ENCODE results near the gene MIER1. TPM values are rescaled to one million over a fixed set of nuclear protein-coding genes. Genes with fewer than 3 reads are reported as not detected.

Gene MIER1
- total and polyA plus RNA-seq, 9 of the 15 experiments (the other 6 are each of a cell fraction or from before 2014, with no cell fraction given): 13.9 to 34.8 (median 21.5) TPM

DNA sequence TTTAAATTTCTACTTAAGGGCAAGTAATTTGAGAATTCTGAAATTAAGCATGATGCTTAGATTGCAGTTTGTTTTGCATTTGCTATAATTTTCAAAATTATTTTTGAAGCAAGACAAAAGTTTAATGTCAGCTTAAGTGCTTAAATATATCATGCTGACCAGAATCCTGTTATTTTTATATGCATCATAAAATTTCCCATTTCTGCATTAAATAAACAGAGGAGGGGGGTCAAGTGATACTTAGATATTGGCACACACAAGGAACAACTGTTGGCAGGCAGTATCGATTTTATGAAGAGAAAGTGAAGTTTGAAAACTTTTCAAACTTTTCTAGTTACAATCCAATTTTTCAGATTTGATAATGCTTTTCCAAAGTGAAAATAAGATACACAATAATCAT lies 61.0 kb downstream of the MIER1 start:
- in situ Hi-C loops (cut with MboI): loop anchor here (25.0 kb wide), 1 partner anchor 501 kb away; no protein-coding TSS in a partner anchor
- ChIA-PET CTCF (ENCODE audit: low intra/inter-chr PET ratio) (no interaction called here), POLR2A (interaction anchor here (0.6 to 1.0 kb wide), 3 partner anchors 10 to 352 kb away, joined by 3 read pairs; no protein-coding TSS in a partner anchor)
- Histone ChIP-seq H4K20me1 (replicated peaks; ENCODE audit: control insufficient read depth, insufficient read depth, low read length) (no peaks in the 10 kb centered on the region), H2AFZ (ENCODE audit: low read depth, low read length) (no peak overlapping the region), H3K9me3 (replicated peaks; ENCODE audit: control insufficient read depth, insufficient read depth, low read depth, low read length) (no peaks in the 10 kb centered on the region), H3K9ac (ENCODE audit: insufficient read depth in 1 of 2, low read depth in 2 of 2, low read length in 2 of 2) (no peak overlapping the region), H3K79me2 (ENCODE audit: control insufficient read depth, insufficient read depth, low read length) (no peaks in the 10 kb centered on the region), H3K36me3 (ENCODE audit: control insufficient read depth, insufficient read depth, low read length) (peaks cover 87% of the 10 kb centered on the region), H3K27me3 (ENCODE audit: control insufficient read depth in 2 of 2, insufficient read depth in 2 of 2, low read length in 2 of 2) (no peaks in the 10 kb centered on the region), H3K4me3 (no peak overlapping the region), H3K27ac (ENCODE audit: extremely low read depth, low read depth, low read length) (no peak overlapping the region), H3K4me1 (replicated peaks in 1 of 2; ENCODE audit: control insufficient read depth in 2 of 2, insufficient read depth in 2 of 2, low read length in 2 of 2) (no peaks in the 10 kb centered on the region), H3K9me1 (ENCODE audit: control insufficient read depth, insufficient read depth, low read length) (no peaks in the 10 kb centered on the region), H3K4me2 (ENCODE audit: insufficient read depth, low read length) (no peak overlapping the region)
- intact Hi-C loops (cut with micrococcal nuclease): no loop called here
- no TSS peak for BruUV-seq (replicated peaks)
- FAIRE-seq (no peak), DNase-seq (ENCODE audit: extremely low read depth in 1 of 4, low spot score in 3 of 4) (no peak), ATAC-seq (no peak)
- WGBS (ENCODE audit: insufficient coverage, low coverage, missing lambda C conversion rate): 100% methylated on average over 1 of the region's 1 CpG
- no peak for TF ChIP-seq PTBP1 (IDR thresholded peaks at IDR 0.05; ENCODE audit: low read depth, low read length)
- peak; percentile 19; the same call in 1 of the 2 replicates for TF ChIP-seq GTF2E2 (tag; IDR thresholded peaks at IDR 0.05)
- TF ChIP-seq HNRNPH1 (optimal IDR thresholded peaks at IDR 0.05; ENCODE audit: low read depth, low read length): no peak
- TF ChIP-seq, protein P1, sequence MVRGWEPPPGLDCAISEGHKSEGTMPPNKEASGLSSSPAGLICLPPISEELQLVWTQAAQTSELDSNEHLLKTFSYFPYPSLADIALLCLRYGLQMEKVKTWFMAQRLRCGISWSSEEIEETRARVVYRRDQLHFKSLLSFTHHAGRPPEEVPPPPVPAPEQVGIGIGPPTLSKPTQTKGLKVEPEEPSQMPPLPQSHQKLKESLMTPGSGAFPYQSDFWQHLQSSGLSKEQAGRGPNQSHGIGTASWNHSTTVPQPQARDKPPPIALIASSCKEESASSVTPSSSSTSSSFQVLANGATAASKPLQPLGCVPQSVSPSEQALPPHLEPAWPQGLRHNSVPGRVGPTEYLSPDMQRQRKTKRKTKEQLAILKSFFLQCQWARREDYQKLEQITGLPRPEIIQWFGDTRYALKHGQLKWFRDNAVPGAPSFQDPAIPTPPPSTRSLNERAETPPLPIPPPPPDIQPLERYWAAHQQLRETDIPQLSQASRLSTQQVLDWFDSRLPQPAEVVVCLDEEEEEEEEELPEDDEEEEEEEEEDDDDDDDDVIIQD (CRISPR knock-in tag; IDR thresholded peaks at IDR 0.05): no peak

DNA sequence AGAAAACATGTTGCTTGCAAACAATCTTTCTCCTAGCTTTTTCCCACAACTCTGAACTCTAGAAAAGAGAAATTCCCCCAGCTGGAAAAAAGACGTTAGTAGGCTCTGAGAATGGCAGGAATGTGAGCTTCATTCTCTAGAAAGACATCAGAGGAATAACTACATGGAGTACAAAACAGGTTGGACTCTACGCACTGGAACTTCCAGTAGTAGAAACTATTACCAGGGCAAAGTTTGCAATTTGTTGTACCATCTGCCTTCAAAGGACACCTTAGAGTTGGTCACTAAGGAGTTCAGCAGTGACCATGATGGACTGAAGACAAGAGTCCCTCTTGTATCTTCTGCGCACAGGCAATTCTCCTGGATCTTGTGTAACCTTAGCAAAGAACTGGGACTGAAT lies 68.3 kb downstream of the MIER1 start:
- no peak overlapping the region for H2AFZ ChIP-seq (ENCODE audit: low read depth, low read length)
- H3K9me3 ChIP-seq (replicated peaks; ENCODE audit: control insufficient read depth, insufficient read depth, low read depth, low read length): no peaks in the 10 kb centered on the region
- CTCF ChIA-PET (ENCODE audit: low intra/inter-chr PET ratio): no interaction called here
- no peaks in the 10 kb centered on the region for H3K79me2 ChIP-seq (ENCODE audit: control insufficient read depth, insufficient read depth, low read length)
- H3K4me3 ChIP-seq: no peak overlapping the region
- WGBS (ENCODE audit: insufficient coverage, low coverage, missing lambda C conversion rate): 83% methylated on average over 3 of the region's 3 CpGs
- no TSS peak for BruUV-seq (replicated peaks)
- H3K36me3 ChIP-seq (ENCODE audit: control insufficient read depth, insufficient read depth, low read length): peaks cover 30% of the 10 kb centered on the region; the same call in 2 of the 3 replicates
- POLR2A ChIA-PET: no interaction called here
- no peak overlapping the region for H3K27ac ChIP-seq (ENCODE audit: extremely low read depth, low read depth, low read length)
- FAIRE-seq (no peak), ATAC-seq (no peak), DNase-seq (ENCODE audit: extremely low read depth in 1 of 4, low spot score in 3 of 4) (no peak)
- H3K4me1 ChIP-seq (replicated peaks in 1 of 2; ENCODE audit: control insufficient read depth in 2 of 2, insufficient read depth in 2 of 2, low read length in 2 of 2): no peaks in the 10 kb centered on the region
- H4K20me1 ChIP-seq (replicated peaks; ENCODE audit: control insufficient read depth, insufficient read depth, low read length): no peaks in the 10 kb centered on the region
- no peaks in the 10 kb centered on the region for H3K9me1 ChIP-seq (ENCODE audit: control insufficient read depth, insufficient read depth, low read length)
- intact Hi-C loops (cut with micrococcal nuclease) (loop anchor here (5.0 kb wide), 1 partner anchor 116 kb away; no protein-coding TSS in a partner anchor), in situ Hi-C loops (cut with MboI) (loop anchor here (25.0 kb wide), 1 partner anchor 494 kb away; no protein-coding TSS in a partner anchor)
- no peak overlapping the region for H3K9ac ChIP-seq (ENCODE audit: insufficient read depth in 1 of 2, low read depth in 2 of 2, low read length in 2 of 2)
- no peak overlapping the region for H3K4me2 ChIP-seq (ENCODE audit: insufficient read depth, low read length)
- no peaks in the 10 kb centered on the region for H3K27me3 ChIP-seq (ENCODE audit: control insufficient read depth in 2 of 2, insufficient read depth in 2 of 2, low read length in 2 of 2)
- TF ChIP-seq, protein P2, sequence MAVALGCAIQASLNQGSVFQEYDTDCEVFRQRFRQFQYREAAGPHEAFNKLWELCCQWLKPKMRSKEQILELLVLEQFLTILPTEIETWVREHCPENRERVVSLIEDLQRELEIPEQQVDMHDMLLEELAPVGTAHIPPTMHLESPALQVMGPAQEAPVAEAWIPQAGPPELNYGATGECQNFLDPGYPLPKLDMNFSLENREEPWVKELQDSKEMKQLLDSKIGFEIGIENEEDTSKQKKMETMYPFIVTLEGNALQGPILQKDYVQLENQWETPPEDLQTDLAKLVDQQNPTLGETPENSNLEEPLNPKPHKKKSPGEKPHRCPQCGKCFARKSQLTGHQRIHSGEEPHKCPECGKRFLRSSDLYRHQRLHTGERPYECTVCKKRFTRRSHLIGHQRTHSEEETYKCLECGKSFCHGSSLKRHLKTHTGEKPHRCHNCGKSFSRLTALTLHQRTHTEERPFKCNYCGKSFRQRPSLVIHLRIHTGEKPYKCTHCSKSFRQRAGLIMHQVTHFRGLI (CRISPR knock-in tag; IDR thresholded peaks at IDR 0.05): no peak
- TF ChIP-seq ZNF23 (CRISPR knock-in tag; IDR thresholded peaks at IDR 0.05) (no peak), MAFG (tag; conservative IDR thresholded peaks at IDR 0.05) (no peak), ZNF124 (CRISPR knock-in tag; IDR thresholded peaks at IDR 0.05) (no peak), ZNF586 (CRISPR knock-in tag; conservative IDR thresholded peaks at IDR 0.05) (no peak), PTBP1 (IDR thresholded peaks at IDR 0.05; ENCODE audit: low read depth, low read length) (no peak), POLR2B (IDR thresholded peaks at IDR 0.05; ENCODE audit: low read depth, partially characterized antibody) (no peak)
- TF ChIP-seq, protein P3, sequence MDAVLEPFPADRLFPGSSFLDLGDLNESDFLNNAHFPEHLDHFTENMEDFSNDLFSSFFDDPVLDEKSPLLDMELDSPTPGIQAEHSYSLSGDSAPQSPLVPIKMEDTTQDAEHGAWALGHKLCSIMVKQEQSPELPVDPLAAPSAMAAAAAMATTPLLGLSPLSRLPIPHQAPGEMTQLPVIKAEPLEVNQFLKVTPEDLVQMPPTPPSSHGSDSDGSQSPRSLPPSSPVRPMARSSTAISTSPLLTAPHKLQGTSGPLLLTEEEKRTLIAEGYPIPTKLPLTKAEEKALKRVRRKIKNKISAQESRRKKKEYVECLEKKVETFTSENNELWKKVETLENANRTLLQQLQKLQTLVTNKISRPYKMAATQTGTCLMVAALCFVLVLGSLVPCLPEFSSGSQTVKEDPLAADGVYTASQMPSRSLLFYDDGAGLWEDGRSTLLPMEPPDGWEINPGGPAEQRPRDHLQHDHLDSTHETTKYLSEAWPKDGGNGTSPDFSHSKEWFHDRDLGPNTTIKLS (IDR thresholded peaks at IDR 0.05; ENCODE audit: borderline replicate concordance, low read depth): no peak

All from K562 (cell line).